ENCODE data around the gene LDLRAD4.

LDLRAD4 gene

GRCh38 chr18:13316063-13316462 is 97.5 kb downstream of the LDLRAD4 start:
- Histone ChIP-seq H3K9ac (ENCODE audit: low read depth in 1 of 2, low read length in 2 of 2) (no peak overlapping the region), H3K4me3 (ENCODE audit: low read depth in 1 of 2, low read length in 2 of 2) (no peak overlapping the region), H3K27ac (ENCODE audit: low read depth, low read length) (no peak overlapping the region), H3K9me3 (ENCODE audit: control insufficient read depth in 1 of 2, low read length in 2 of 2) (peaks cover 8 to 18% of the 10 kb centered on the region in 2 donors), H3K4me1 (ENCODE audit: control insufficient read depth in 1 of 2, insufficient read depth in 2 of 2, low read length in 2 of 2) (no peaks in the 10 kb centered on the region), H3K27me3 (ENCODE audit: control insufficient read depth in 1 of 2, insufficient read depth in 2 of 2, low read length in 2 of 2) (no peaks in the 10 kb centered on the region), H3K36me3 (ENCODE audit: control insufficient read depth in 1 of 2, insufficient read depth in 2 of 2, low read length in 2 of 2) (peaks cover 0 to 8% of the 10 kb centered on the region in 2 donors)

GRCh38 chr18:13317801-13318200 is 99.2 kb downstream of the LDLRAD4 start:
- Histone ChIP-seq H3K4me1 (ENCODE audit: control insufficient read depth in 1 of 2, insufficient read depth in 2 of 2, low read length in 2 of 2) (no peaks in the 10 kb centered on the region), H3K27me3 (ENCODE audit: control insufficient read depth in 1 of 2, insufficient read depth in 2 of 2, low read length in 2 of 2) (no peaks in the 10 kb centered on the region), H3K9ac (ENCODE audit: low read depth in 1 of 2, low read length in 2 of 2) (no peak overlapping the region), H3K9me3 (ENCODE audit: control insufficient read depth in 1 of 2, low read length in 2 of 2) (peaks cover 8 to 18% of the 10 kb centered on the region in 2 donors), H3K27ac (ENCODE audit: low read depth, low read length) (no peak overlapping the region), H3K36me3 (ENCODE audit: control insufficient read depth in 1 of 2, insufficient read depth in 2 of 2, low read length in 2 of 2) (peaks cover 0 to 8% of the 10 kb centered on the region in 2 donors), H3K4me3 (ENCODE audit: low read depth in 1 of 2, low read length in 2 of 2) (no peak overlapping the region)

- peaks cover 0 to 5% of the 10 kb centered on the region in 2 donors for H3K36me3 ChIP-seq (ENCODE audit: control insufficient read depth in 1 of 2, insufficient read depth in 2 of 2, low read length in 2 of 2)
- no peak overlapping the region for H3K27ac ChIP-seq (ENCODE audit: low read depth, low read length)
- H3K9me3 ChIP-seq (ENCODE audit: control insufficient read depth in 1 of 2, low read length in 2 of 2): peaks cover 8 to 18% of the 10 kb centered on the region in 2 donors
- H3K9ac ChIP-seq (ENCODE audit: low read depth in 1 of 2, low read length in 2 of 2): no peak overlapping the region
- H3K4me3 ChIP-seq (ENCODE audit: low read depth in 1 of 2, low read length in 2 of 2): no peak overlapping the region
- H3K27me3 ChIP-seq (ENCODE audit: control insufficient read depth in 1 of 2, insufficient read depth in 2 of 2, low read length in 2 of 2): no peaks in the 10 kb centered on the region
- no peaks in the 10 kb centered on the region for H3K4me1 ChIP-seq (ENCODE audit: control insufficient read depth in 1 of 2, insufficient read depth in 2 of 2, low read length in 2 of 2)
Observed at GRCh38 chr18:13318731-13319501, 100.4 kb downstream of the LDLRAD4 start.

- Histone ChIP-seq H3K9me3 (ENCODE audit: control insufficient read depth in 1 of 2, low read length in 2 of 2) (peaks cover 8 to 17% of the 10 kb centered on the region in 2 donors), H3K27me3 (ENCODE audit: control insufficient read depth in 1 of 2, insufficient read depth in 2 of 2, low read length in 2 of 2) (no peaks in the 10 kb centered on the region), H3K4me3 (ENCODE audit: low read depth in 1 of 2, low read length in 2 of 2) (no peak overlapping the region), H3K9ac (ENCODE audit: low read depth in 1 of 2, low read length in 2 of 2) (no peak overlapping the region), H3K36me3 (ENCODE audit: control insufficient read depth in 1 of 2, insufficient read depth in 2 of 2, low read length in 2 of 2) (peaks cover 0 to 2% of the 10 kb centered on the region in 2 donors), H3K27ac (ENCODE audit: low read depth, low read length) (no peak overlapping the region), H3K4me1 (ENCODE audit: control insufficient read depth in 1 of 2, insufficient read depth in 2 of 2, low read length in 2 of 2) (no peaks in the 10 kb centered on the region)
Observed at GRCh38 chr18:13319629-13320028, 101.1 kb downstream of the LDLRAD4 start.

GRCh38 chr18:13320096-13320495 is 101.5 kb downstream of the LDLRAD4 start:
- Histone ChIP-seq H3K9me3 (ENCODE audit: control insufficient read depth in 1 of 2, low read length in 2 of 2) (peaks cover 8 to 14% of the 10 kb centered on the region in 2 donors), H3K27me3 (ENCODE audit: control insufficient read depth in 1 of 2, insufficient read depth in 2 of 2, low read length in 2 of 2) (no peaks in the 10 kb centered on the region), H3K36me3 (ENCODE audit: control insufficient read depth in 1 of 2, insufficient read depth in 2 of 2, low read length in 2 of 2) (no peaks in the 10 kb centered on the region), H3K4me1 (ENCODE audit: control insufficient read depth in 1 of 2, insufficient read depth in 2 of 2, low read length in 2 of 2) (no peaks in the 10 kb centered on the region), H3K27ac (ENCODE audit: low read depth, low read length) (no peak overlapping the region), H3K4me3 (ENCODE audit: low read depth in 1 of 2, low read length in 2 of 2) (no peak overlapping the region), H3K9ac (ENCODE audit: low read depth in 1 of 2, low read length in 2 of 2) (no peak overlapping the region)

GRCh38 chr18:13320891-13321425 is 102.4 kb downstream of the LDLRAD4 start:
- H3K9me3 ChIP-seq (ENCODE audit: control insufficient read depth in 1 of 2, low read length in 2 of 2): peaks cover 5 to 8% of the 10 kb centered on the region in 2 donors
- no peak overlapping the region for H3K4me3 ChIP-seq (ENCODE audit: low read depth in 1 of 2, low read length in 2 of 2)
- H3K27ac ChIP-seq (ENCODE audit: low read depth, low read length): no peak overlapping the region
- no peak overlapping the region for H3K9ac ChIP-seq (ENCODE audit: low read depth in 1 of 2, low read length in 2 of 2)
- H3K4me1 ChIP-seq (ENCODE audit: control insufficient read depth in 1 of 2, insufficient read depth in 2 of 2, low read length in 2 of 2): no peaks in the 10 kb centered on the region
- H3K36me3 ChIP-seq (ENCODE audit: control insufficient read depth in 1 of 2, insufficient read depth in 2 of 2, low read length in 2 of 2): no peaks in the 10 kb centered on the region
- H3K27me3 ChIP-seq (ENCODE audit: control insufficient read depth in 1 of 2, insufficient read depth in 2 of 2, low read length in 2 of 2): no peaks in the 10 kb centered on the region

GRCh38 chr18:13321923-13322322 is 103.4 kb downstream of the LDLRAD4 start:
- H3K27me3 ChIP-seq (ENCODE audit: control insufficient read depth in 1 of 2, insufficient read depth in 2 of 2, low read length in 2 of 2): no peaks in the 10 kb centered on the region
- H3K9me3 ChIP-seq (ENCODE audit: control insufficient read depth in 1 of 2, low read length in 2 of 2): no peaks in the 10 kb centered on the region
- no peaks in the 10 kb centered on the region for H3K4me1 ChIP-seq (ENCODE audit: control insufficient read depth in 1 of 2, insufficient read depth in 2 of 2, low read length in 2 of 2)
- no peak overlapping the region for H3K9ac ChIP-seq (ENCODE audit: low read depth in 1 of 2, low read length in 2 of 2)
- H3K4me3 ChIP-seq (ENCODE audit: low read depth in 1 of 2, low read length in 2 of 2): no peak overlapping the region
- no peaks in the 10 kb centered on the region for H3K36me3 ChIP-seq (ENCODE audit: control insufficient read depth in 1 of 2, insufficient read depth in 2 of 2, low read length in 2 of 2)
- no peak overlapping the region for H3K27ac ChIP-seq (ENCODE audit: low read depth, low read length)

GRCh38 chr18:13323186-13323585 is 104.6 kb downstream of the LDLRAD4 start:
- H3K36me3 ChIP-seq (ENCODE audit: control insufficient read depth in 1 of 2, insufficient read depth in 2 of 2, low read length in 2 of 2): no peaks in the 10 kb centered on the region
- no peaks in the 10 kb centered on the region for H3K27me3 ChIP-seq (ENCODE audit: control insufficient read depth in 1 of 2, insufficient read depth in 2 of 2, low read length in 2 of 2)
- no peak overlapping the region for H3K4me3 ChIP-seq (ENCODE audit: low read depth in 1 of 2, low read length in 2 of 2)
- no peak overlapping the region for H3K9ac ChIP-seq (ENCODE audit: low read depth in 1 of 2, low read length in 2 of 2)
- no peaks in the 10 kb centered on the region for H3K4me1 ChIP-seq (ENCODE audit: control insufficient read depth in 1 of 2, insufficient read depth in 2 of 2, low read length in 2 of 2)
- no peaks in the 10 kb centered on the region for H3K9me3 ChIP-seq (ENCODE audit: control insufficient read depth in 1 of 2, low read length in 2 of 2)
- no peak overlapping the region for H3K27ac ChIP-seq (ENCODE audit: low read depth, low read length)

- no peak overlapping the region for H3K9ac ChIP-seq (ENCODE audit: low read depth in 1 of 2, low read length in 2 of 2)
- H3K9me3 ChIP-seq (ENCODE audit: control insufficient read depth in 1 of 2, low read length in 2 of 2): no peaks in the 10 kb centered on the region
Observed at GRCh38 chr18:13324880-13325279, 106.3 kb downstream of the LDLRAD4 start.

GRCh38 chr18:13328213-13328612 is 109.7 kb downstream of the LDLRAD4 start:
- Histone ChIP-seq H3K9ac (ENCODE audit: low read depth in 1 of 2, low read length in 2 of 2) (no peak overlapping the region), H3K27ac (ENCODE audit: low read depth, low read length) (no peak overlapping the region), H3K4me1 (ENCODE audit: control insufficient read depth in 1 of 2, insufficient read depth in 2 of 2, low read length in 2 of 2) (no peaks in the 10 kb centered on the region), H3K27me3 (ENCODE audit: control insufficient read depth in 1 of 2, insufficient read depth in 2 of 2, low read length in 2 of 2) (no peaks in the 10 kb centered on the region), H3K9me3 (ENCODE audit: control insufficient read depth in 1 of 2, low read length in 2 of 2) (peaks cover 0 to 6% of the 10 kb centered on the region in 2 donors), H3K36me3 (ENCODE audit: control insufficient read depth in 1 of 2, insufficient read depth in 2 of 2, low read length in 2 of 2) (no peaks in the 10 kb centered on the region), H3K4me3 (ENCODE audit: low read depth in 1 of 2, low read length in 2 of 2) (no peak overlapping the region)

More at GRCh38 chr18:13324880-13325279, 106.3 kb downstream of the LDLRAD4 start:
- no peaks in the 10 kb centered on the region for H3K36me3 ChIP-seq (ENCODE audit: control insufficient read depth in 1 of 2, insufficient read depth in 2 of 2, low read length in 2 of 2)
- no peak overlapping the region for H3K4me3 ChIP-seq (ENCODE audit: low read depth in 1 of 2, low read length in 2 of 2)
- no peak overlapping the region for H3K27ac ChIP-seq (ENCODE audit: low read depth, low read length)
- H3K27me3 ChIP-seq (ENCODE audit: control insufficient read depth in 1 of 2, insufficient read depth in 2 of 2, low read length in 2 of 2): no peaks in the 10 kb centered on the region
- no peaks in the 10 kb centered on the region for H3K4me1 ChIP-seq (ENCODE audit: control insufficient read depth in 1 of 2, insufficient read depth in 2 of 2, low read length in 2 of 2)

Data from duodenal mucosa (tissue), 2 donors.